ENCODE data around the gene WDR5.

WDR5 gene

DNA sequence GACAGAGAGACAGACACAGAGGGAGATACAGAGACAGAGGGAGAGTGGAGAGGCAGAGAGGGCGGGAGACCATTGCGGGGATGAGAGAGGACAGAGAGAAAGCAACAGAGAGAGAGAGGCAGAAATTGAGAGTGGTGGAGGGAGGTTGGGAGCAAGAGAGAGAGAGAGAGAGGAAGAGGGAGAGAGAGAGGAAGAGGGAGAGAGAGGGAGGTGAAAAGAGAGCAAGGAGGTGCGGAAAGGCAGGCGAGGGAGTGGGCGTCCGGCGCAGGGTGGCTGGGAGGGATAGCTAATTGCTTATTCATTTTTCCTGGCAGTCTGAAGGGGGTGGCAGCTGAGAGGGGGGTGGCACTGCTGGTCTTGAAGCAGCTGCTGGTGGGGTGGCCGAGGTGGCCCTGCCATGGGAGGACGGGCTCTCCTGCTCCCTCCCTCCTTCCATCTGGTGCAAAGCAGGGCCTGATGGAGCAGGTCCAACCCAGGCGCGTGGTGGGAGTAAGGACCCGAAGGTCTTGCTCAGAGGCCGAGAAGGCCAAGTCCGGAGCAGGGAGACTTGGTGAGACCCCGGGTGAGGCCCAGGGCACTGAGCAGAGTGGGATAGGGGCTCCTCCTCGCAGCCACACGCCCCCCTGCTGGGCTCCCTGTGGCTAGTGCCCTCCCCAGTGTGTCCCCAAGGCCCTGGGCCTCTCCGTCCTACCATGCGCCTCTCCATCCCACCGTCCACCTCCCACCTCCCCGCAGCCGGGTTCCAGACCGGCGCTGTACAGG lies 53.8 kb downstream of the WDR5 start:
- DNase-seq, result no peak

DNA sequence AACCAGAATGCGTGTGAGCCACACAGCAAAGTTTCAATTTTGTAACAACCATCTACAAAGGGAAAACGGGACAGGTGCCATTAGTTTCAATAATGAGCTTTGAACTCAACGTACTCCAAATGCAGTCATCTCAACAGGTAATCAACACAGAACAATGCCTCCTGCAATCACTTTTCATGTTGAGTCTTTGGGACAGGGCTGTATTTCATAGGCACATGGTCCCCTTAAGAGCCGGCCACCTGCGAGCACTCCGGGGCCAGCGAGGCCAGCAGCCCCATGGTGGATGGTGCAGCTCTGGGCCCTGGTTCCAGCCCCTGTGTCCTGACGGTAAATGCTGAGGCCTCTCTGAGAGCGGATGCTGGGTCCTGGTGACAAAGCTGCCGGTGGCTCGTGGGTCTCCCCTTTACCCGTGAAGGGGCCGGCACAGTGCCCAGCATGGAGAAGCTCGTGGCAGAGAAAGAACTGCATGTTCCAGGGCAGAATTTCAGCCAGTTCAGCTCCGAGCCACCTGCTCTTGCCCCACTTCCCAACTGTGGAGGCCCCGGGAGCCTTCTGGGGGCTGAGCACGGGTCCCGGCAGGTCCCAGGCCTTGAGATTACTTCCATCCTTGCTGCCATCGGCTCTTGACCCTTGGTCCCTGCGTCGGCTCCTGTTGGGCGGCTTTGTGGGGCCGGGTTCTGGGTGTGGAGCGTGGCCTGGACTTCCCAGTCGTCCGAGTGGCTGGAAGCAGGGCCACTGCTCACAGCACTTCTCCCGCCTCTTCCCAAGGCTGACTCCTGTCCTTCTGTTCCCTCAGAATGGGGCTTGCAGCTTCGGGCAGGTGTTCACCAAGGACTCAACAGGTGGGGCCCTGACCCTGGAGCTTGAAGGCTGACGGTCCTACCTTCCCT lies 54.6 kb downstream of the WDR5 start:
- no peak for DNase-seq

DNA sequence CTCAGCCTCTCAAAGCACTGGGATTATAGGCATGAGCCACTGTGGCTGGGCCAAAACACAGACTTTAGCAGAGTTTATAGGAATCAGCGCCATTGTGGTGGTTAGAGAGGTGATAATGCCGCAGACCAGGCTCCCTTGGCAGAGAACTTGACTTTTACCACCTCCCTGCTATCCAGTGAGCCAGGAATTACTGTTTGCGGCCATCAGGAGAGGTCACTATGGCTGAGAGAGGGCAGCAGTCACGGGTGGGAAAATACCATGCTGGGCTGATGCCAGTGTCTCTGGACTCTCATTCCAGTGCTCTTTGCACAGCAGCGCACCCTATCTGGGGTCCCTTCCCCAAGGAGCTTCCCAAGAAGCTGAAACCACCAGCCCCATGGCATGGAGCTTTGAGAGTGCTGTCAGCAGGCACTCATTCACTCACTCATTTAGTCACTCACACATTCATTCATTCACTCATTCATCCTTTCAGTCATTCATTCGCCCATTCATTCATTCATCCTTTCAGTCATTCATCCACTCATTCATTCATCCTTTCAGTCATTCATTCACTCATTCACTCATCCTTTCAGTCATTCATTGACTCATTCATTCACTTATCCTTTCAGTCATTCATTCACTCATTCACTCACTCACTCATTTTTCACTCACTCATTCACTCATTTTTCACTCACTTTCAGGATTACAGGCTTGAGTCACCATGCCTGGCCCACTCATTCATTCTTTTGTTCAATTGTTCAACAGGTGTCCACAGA lies 55.8 kb downstream of the WDR5 start:
- DNase-seq, result no peak

DNA sequence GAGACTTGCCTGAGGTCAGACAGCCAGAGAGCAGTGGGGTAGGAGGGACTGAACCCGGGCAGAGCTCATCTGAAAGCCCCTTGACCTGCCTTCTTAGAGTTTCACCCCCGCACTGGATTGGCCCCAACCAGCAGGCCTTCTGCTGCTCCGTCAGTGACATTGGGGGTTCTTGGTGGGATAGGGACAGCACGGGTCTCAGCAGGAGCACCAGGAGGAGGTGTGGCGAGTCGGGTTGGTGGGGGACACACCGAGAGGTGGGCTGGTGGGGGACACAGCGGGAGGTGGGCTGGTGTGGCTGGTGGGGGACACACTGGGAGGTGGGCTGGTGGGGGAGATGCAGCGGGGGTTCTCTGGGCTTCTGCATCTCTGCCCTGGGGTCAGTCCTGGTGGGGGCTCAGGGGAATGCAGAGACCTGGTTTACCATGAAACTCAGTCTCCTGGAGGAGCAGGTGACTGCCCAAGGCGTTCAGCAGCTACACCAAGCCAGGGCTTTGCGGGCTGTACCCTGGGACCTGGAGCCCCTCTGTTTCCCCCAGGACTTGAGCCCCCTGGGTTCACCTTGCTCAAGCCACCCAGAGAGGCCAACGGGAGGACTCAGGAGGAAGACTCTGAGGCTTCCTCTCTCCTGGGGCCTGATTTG lies 56.5 kb downstream of the WDR5 start:
- DNase-seq, result no peak

DNA sequence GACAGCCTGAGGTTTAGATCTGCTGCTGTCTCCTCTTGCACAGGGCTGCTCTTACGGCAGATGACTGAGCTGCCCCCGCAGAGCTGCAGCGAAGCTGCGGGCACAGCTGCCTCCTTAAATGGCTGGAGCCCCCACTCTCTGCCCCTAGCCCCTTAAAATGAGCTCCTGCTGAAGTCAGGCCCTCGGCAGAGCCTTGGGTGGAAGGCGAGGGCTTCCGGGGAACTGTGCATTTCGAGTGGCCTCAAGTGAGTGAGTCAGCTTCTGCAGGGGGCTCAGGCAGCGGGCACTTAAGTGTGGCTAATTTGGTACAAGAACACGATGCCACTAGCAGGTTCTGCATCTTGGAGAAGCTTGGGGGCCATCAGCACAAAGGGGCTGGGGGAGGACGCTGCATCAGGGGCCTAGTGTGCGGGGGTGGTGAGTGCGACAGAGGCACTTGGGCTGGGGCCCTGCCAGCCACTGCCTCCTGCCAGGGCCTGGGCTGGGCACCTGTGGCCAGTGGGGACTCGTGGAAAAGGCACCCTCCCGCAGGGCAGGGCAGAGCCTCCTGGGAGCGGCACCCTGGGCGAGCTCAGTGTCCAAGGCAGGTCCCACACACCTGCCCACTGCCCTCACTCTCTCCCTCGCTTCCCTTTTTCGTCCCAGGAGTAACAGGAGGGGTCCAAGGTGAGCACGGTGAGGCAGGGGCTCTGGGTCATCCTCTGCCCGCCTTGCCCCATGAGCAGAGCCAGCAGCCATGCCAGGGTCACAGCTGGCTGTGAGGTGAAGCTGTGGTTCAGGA lies 57.3 kb downstream of the WDR5 start:
- DNase-seq, result no peak

DNA sequence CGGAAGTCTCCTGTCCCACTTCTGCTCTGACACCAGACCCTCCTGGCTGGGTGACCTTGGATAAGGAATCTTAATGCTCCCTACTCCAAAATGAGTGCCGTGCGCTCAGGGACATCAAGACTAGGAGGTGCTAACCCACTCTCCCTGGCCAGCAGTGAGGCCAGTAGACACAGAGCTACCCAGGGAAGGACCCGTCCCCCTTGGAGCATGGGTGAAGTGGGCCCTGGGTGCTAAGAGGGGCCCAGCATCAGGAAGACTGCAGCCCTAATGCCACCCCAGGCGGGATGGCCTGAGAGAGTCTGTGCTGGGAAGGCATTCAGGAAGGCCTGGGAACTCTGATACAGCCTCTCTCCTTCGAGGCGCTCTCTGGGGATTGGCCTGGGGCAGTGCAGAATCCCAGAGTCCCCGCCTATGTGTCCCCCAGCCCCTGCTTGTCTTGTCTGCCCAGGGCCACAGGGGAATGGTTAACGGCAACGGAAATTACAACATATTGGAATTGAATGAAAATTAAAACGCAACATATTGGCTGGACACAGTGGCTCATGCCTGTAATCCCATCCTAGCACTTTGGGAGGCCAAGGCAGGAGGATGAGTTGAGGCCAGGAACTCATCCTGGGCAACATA lies 58.1 kb downstream of the WDR5 start:
- no peak for DNase-seq

DNA sequence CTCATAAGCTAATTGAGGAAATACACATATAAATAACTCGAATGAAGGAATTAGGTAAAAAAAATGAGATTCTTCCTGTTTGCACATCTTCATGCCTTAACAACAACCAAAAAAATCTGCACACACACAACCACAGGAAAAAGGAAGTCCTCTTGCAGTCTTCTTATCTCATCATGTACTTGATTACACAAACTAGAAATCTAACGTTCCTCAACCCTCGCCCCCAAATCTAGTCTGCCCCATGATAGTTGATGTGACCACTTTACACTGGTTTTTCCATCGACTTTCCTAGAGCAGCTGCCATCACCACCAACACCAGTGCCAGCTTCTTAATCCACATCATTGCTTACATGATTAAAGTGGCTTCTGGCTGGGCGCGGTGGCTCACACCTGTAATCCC lies 59.7 kb downstream of the WDR5 start:
- DNase-seq, result no peak

DNA sequence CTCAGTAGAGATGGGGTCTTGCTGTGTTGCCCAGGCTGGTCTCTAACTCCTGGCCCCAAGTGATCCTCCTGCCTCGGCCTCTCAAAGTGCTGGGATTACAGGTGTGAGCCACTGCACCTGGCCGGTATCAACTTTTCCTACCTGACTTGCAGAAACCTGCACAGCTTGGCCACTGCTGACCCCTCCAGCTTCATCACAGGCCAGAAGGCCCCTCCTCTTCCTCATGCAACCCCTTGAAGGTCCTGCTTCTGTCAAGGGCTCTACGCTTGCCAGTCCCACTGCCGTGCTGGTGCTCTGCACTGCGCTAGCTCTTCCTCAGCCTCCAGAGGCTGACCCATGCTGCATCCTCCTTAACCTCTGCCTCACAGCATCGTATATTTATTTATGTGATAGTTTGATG lies 61.0 kb downstream of the WDR5 start:
- no peak for DNase-seq

DNA sequence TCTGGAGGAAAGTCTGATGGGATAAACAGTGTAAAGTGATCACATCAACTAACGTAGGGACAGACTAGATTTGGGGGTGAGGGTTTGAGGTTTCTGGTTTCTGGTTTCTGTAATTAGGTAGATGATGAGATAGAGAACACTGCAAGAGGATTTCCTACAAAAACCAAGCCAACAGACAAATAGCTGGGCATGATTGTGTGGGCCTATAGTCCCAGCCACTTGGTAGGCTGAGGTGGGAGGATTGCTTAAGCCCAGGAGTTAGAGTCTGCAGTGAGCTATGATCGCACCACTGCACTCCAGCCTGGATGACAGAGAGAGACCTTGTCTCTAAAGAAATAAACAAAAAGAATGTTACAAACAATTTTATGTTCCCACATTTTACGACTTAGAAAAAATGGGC lies 62.9 kb downstream of the WDR5 start:
- no peak for DNase-seq

DNA sequence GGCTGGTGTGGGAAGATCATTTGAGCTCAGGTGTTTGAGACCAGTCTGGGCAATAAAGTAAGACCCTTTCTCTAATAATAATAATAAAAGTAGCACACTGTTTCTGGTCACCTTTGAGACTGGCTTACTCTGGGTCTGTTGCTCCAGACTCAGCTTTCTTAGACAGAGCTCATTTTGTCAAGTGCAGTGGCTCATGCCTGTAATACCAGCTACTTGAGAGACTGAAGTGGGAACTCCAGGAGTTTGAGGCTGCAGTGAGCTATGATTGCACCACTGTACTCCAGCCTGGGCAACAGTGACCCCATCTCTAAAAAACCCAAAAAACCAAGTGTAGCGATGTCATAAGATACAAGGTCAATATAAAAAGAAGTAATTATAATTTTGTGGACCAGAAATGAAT lies 64.8 kb downstream of the WDR5 start:
- no peak for DNase-seq

DNA sequence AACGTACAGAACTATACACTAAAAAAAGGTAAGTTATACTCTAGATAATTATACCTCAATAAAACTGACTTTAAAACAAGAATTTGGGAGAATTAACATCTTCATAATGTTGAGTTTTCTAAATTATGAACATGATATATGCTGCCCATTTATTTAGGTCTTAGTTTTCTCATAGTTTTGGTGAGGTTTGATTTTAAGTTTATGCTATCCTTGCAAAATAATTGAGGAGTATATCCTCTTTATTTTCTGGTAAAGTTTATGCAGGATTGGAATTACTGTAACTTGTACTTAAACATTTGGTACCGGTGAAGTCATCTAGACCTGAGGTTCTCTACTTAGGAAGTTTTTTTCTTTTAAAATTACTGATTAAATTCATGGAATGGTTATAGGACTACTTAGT lies 67.3 kb downstream of the WDR5 start:
- DNase-seq, result no peak

DNA sequence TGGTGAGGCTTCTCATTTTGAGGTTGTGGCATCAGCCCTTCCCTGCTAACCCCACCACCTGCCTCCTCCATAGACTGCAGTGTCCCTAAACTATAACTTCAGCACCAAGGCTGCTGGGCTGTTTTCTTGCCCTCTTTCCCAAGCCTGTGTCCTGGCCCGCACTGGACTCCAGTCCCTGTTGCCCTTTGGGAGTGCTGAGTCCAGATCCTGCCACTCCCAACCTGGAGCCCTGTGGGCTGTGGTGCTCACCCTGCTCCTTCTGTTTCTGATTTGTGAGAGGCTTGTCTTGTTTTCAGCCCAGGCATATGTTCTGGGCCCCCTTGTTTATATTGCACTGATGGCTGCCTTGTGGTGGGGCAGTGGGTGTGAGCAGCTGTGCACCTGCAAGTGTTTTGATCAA lies 68.2 kb downstream of the WDR5 start:
- DNase-seq, result no peak

DNA sequence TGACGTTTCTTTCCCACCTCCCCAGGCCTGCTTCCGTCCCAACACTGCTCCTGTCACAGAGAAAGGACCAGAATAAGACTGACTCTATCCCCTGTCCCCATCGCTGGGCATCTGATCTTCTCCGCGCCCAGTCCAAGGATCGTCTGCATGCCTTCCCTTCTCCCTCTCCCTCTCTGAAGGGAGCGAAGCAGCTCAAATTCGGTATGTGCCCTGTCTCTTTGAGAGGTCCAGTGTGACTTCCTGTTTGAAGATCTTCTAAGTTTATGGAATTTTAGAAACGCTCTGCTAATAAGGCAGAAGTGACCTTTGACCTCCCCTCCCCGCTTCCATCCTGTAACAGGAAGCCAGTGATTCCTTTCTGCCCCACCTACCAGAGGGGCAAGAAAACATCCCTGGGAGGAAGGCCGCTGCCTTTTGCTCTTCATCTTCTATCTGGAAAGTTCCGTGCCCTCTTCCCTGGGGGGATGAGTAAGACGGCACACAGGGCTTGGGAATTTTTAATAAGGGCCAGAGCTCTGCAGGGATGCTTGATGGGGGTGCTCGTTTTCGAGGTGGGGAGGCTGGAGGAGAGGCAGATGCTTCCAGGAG lies 69.2 kb downstream of the WDR5 start:
- DNase-seq, result no peak

DNA sequence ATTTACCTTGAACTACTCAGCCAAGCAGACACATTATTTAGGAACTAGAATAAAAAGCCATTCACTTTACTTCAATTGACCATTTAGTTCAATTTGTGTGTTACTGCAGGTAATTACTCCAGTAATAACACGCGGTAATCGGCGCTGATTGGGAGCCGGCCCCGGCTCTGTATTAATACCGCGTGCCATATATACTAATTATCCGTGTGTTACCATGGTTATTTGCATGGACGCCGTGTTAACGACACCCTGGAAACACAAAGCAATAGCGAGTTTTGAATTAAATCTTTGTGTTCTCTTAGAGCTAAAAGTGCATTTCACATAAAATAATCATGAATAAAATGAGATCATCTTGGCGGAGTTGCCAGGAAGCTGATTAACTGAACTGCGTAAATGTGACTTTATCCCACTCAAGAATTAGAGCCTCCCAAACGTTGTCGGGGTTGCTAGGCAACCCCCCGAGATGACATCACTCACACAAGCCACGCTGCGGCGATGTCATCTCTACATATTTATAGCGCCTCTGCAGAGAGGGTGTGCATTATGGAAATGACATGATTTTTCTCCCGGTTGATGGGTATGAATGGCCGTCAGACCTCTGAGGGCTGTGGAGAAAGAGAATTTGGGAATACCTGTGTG lies 69.9 kb downstream of the WDR5 start:
- no peak for DNase-seq

DNA sequence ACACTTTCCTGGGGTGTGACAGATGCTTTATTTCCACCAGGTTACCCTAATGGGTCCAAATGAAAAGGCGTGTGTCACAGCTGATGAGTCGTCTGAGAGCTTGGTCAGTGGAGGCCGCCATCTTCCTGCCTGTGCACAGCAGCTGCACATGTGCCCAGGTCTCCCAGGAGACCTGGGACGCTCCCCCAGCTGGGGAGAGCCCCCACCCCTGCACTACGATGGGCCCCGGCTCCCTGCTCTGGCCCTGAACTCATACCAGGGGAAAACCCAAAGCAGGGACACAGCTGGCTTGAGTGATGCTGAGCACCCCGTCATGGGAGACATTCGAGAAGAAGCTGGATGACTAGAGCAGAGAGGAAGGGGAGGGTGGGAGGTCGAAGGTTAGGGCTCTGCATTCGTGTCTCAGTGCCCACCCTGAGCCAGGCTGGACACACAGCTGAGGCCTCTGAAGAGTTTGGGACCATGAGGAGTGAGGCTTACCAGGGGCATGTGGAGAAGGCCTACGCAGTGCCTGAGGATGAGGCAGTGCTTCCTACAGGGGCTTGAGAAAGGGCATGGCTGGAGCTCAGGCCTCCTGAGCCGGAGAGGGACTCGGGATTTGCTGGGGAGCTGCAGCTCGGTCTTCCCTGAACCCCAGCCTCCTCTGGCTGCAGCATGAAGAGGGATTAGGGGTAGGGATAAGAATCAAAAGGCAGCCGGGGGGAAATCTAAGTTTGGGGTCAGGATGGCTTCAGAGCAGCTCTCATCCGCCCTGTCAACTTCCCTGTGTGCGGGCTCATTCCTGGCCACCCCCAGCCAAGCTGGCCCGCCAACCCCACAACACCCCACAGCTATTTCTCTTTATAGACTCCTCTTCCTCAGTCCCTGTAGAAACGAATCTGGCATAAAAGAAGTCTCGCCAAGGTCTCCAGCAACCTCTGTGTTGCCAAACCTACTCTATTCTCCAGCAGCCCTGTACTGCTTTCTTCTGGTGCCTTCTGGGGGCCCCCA lies 70.7 kb downstream of the WDR5 start:
- no peak for DNase-seq

DNA sequence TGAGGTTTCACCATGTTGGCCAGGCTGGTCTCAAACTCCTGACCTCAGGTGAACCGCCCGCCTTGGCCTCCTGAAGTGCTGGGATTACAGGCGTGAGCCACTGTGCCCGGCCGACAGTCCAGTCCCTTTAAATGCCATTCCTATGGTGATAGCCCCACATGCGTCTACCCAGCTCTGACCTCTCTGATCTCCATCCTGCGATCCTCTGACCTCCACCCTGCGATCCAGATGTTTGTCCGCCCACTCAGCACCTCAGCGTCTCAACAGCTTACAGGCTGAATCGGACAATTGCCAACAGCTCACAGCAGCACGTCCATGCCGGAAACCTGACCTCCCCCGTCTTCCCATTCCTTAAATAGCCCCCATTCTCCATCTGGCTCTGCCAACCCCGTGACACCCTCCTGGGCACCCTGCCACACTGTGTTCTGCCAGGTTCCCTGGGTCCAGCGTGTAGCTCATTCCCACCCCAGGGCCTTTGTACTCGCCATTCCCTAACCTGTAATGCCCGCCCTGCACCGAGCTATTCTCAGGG lies 72.5 kb downstream of the WDR5 start:
- no peak for DNase-seq

DNA sequence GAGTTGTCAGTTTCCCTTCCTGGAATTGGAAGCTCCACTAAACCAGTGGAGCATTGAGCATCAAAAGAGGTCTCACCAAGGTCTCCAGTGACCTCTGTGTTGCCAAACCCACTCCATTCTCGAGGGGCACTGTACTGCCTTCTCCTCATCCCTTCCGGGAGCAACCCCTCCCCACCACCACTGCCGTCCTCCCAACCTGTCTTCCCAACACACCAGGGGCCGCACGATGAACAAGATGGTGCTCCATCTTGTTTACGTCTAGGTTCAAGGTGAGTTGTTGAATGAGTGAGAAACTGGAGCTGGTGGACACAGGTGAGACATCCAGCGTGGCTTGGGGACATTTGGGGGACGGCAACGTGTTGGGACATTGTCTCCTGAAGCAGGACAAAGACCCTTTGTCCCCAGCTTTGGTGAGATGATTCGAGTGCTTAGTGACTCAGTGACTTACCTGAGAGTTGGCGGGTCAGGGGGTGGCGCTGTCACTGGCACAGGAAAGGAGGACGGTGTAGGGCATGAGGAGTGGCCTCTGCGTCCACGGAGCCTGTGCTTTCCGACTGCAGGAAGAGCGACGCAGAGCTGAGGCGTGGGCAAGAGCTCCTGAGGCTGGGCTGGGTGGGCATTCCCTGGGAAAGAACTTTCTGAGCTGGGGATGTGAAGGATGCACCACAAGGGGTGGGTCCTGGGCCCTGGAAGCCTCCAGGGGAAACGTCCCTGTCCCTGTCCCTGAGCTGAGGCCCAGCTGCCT lies 73.3 kb downstream of the WDR5 start:
- no peak for DNase-seq
